D341Med (cell line): ENCODE data around the gene FAF1.

Experiments used
- DNase-seq: peaks from one replicate; pipeline ENCODE4 v3.0.0; 2012; ENCODE audit warnings: low spot score

Gene FAF1

GRCh38 chr1:50700621-50701020, 259.4 kb downstream of the FAF1 start:
- DNase-seq: no peak

GRCh38 chr1:50700214-50700613, 259.9 kb downstream of the FAF1 start:
- no peak for DNase-seq

GRCh38 chr1:50699795-50700194, 260.3 kb downstream of the FAF1 start:
- DNase-seq: no peak

- no peak for DNase-seq
Measured at GRCh38 chr1:50697440-50698421, 262.3 kb downstream of the FAF1 start.

- no peak for DNase-seq
Measured at GRCh38 chr1:50693829-50694228, 266.2 kb downstream of the FAF1 start.

GRCh38 chr1:50684185-50684584, 275.9 kb downstream of the FAF1 start:
- DNase-seq: no peak

- DNase-seq: no peak
Measured at GRCh38 chr1:50681931-50682330, 278.1 kb downstream of the FAF1 start.

GRCh38 chr1:50667710-50668356, 292.2 kb downstream of the FAF1 start:
- DNase-seq: no peak

GRCh38 chr1:50667272-50667671, 292.8 kb downstream of the FAF1 start:
- DNase-seq: no peak

GRCh38 chr1:50666849-50667248, 293.2 kb downstream of the FAF1 start:
- DNase-seq: no peak

GRCh38 chr1:50665413-50665812, 294.7 kb downstream of the FAF1 start:
- DNase-seq: no peak

GRCh38 chr1:50661626-50662025, 298.4 kb downstream of the FAF1 start:
- no peak for DNase-seq

GRCh38 chr1:50659107-50659662, 300.9 kb downstream of the FAF1 start:
- DNase-seq: no peak

- no peak for DNase-seq
Measured at GRCh38 chr1:50658459-50659076, 301.5 kb downstream of the FAF1 start.

- DNase-seq: no peak
Measured at GRCh38 chr1:50656931-50657330, 303.1 kb downstream of the FAF1 start.

- DNase-seq: no peak
Measured at GRCh38 chr1:50651476-50652263, 308.4 kb downstream of the FAF1 start.

- DNase-seq: no peak
Measured at GRCh38 chr1:50646526-50646925, 313.5 kb downstream of the FAF1 start.

- no peak for DNase-seq
Measured at GRCh38 chr1:50645139-50645538, 314.9 kb downstream of the FAF1 start.

- DNase-seq: no peak
Measured at GRCh38 chr1:50644447-50645105, 315.5 kb downstream of the FAF1 start.

GRCh38 chr1:50637460-50637859, 322.6 kb downstream of the FAF1 start:
- no peak for DNase-seq

- no peak for DNase-seq
Measured at GRCh38 chr1:50634251-50634650, 325.8 kb downstream of the FAF1 start.
